ENCODE measurements around the gene VSTM2B. TPM values are rescaled to one million over a fixed set of nuclear protein-coding genes. Genes with fewer than 3 reads are reported as not detected.

The VSTM2B gene
- total and polyA plus RNA-seq, 10 donors: not detected

- TF ChIP-seq POLR2A (IDR thresholded peaks at IDR 0.05) (no peak), POLR2AphosphoS5 (IDR thresholded peaks at IDR 0.05) (no peak), CTCF (IDR thresholded peaks at IDR 0.05 in 8 of 11, conservative IDR thresholded peaks at IDR 0.05 in 3 of 11) (peak in 4 of 11 experiments; percentile 12 to 43 (median 24))
- Histone ChIP-seq H3K27me3 (replicated peaks in 1 of 7) (peaks cover 0 to 35% (median 0%) of the 10 kb centered on the region in 7 donors), H3K4me1 (no peaks in the 10 kb centered on the region), H3K4me3 (no peak overlapping the region), H3K27ac (no peak overlapping the region), H3K36me3 (no peaks in the 10 kb centered on the region), H3K9me3 (peaks cover 0 to 31% (median 21%) of the 10 kb centered on the region in 8 donors)
- WGBS, 5 donors: 58 to 62% (median 61%) methylated on average over 30 to 34 of the region's 34 CpGs
- intact Hi-C loops (cut with DNase I; ENCODE audit: low total_unique reads): no loop called here
- no peak for DNase-seq
Measured at GRCh38 chr19:29478578-29479565, 46.9 kb upstream of the VSTM2B start.

GRCh38 chr19:29479941-29480340 is 45.9 kb upstream of the VSTM2B start:
- Histone ChIP-seq H3K27ac (no peak overlapping the region), H3K36me3 (no peaks in the 10 kb centered on the region), H3K9me3 (peaks cover 0 to 31% (median 21%) of the 10 kb centered on the region in 8 donors), H3K4me1 (no peaks in the 10 kb centered on the region), H3K4me3 (no peak overlapping the region), H3K27me3 (replicated peaks in 1 of 7) (peaks cover 0 to 46% (median 0%) of the 10 kb centered on the region in 7 donors)
- intact Hi-C loops (cut with DNase I; ENCODE audit: low total_unique reads): no loop called here
- DNase-seq: no peak
- 71 to 93% (median 82%) methylated on average over 3 of the region's 3 CpGs for WGBS, 5 donors
- TF ChIP-seq POLR2A (IDR thresholded peaks at IDR 0.05): no peak
- no peak for TF ChIP-seq CTCF (IDR thresholded peaks at IDR 0.05 in 8 of 11, conservative IDR thresholded peaks at IDR 0.05 in 3 of 11)
- TF ChIP-seq POLR2AphosphoS5 (IDR thresholded peaks at IDR 0.05): no peak

DNA sequence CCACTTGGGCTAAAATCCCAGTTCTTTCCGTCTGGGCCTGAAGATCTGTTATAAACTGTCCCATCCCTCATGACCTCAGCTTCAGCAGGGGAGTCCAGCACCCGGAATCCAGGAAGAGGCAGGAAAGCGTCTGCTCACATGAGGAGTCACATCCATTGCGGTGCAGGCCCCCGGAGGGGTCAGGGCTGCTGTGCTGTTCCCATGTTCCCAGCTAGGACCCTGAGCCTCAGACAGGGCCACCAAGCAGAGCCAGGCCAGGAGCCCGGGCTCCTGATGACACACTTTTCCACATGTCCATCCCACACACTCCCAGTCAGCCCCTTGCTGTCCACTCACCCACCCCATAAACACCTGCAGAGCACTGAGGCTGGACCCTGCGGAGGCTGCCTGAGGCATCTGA is 45.3 kb upstream of the VSTM2B start:
- H3K27ac ChIP-seq: no peak overlapping the region
- H3K27me3 ChIP-seq (replicated peaks in 1 of 7): peaks cover 0 to 50% (median 0%) of the 10 kb centered on the region in 7 donors
- H3K4me3 ChIP-seq: no peak overlapping the region
- H3K36me3 ChIP-seq: no peaks in the 10 kb centered on the region
- intact Hi-C loops (cut with DNase I; ENCODE audit: low total_unique reads): no loop called here
- no peak for TF ChIP-seq POLR2AphosphoS5 (IDR thresholded peaks at IDR 0.05)
- TF ChIP-seq POLR2A (IDR thresholded peaks at IDR 0.05): no peak
- peak; percentile 32 for DNase-seq
- H3K9me3 ChIP-seq: peaks cover 0 to 31% (median 21%) of the 10 kb centered on the region in 8 donors
- no peaks in the 10 kb centered on the region for H3K4me1 ChIP-seq
- 72 to 94% (median 78%) methylated on average over 6 to 7 of the region's 7 CpGs for WGBS, 5 donors

GRCh38 chr19:29482855-29483640 is 42.7 kb upstream of the VSTM2B start:
- 67 to 75% (median 70%) methylated on average over 6 to 7 of the region's 7 CpGs for WGBS, 5 donors
- no peak for DNase-seq
- H3K4me3 ChIP-seq: no peak overlapping the region
- intact Hi-C loops (cut with DNase I; ENCODE audit: low total_unique reads): no loop called here
- H3K9me3 ChIP-seq: peaks cover 0 to 31% (median 21%) of the 10 kb centered on the region in 8 donors
- peaks cover 0 to 35% (median 0%) of the 10 kb centered on the region in 7 donors for H3K27me3 ChIP-seq (replicated peaks in 1 of 7)
- no peak for TF ChIP-seq CTCF (IDR thresholded peaks at IDR 0.05 in 8 of 11, conservative IDR thresholded peaks at IDR 0.05 in 3 of 11)
- TF ChIP-seq POLR2AphosphoS5 (IDR thresholded peaks at IDR 0.05): no peak
- no peak for TF ChIP-seq POLR2A (IDR thresholded peaks at IDR 0.05)
- no peaks in the 10 kb centered on the region for H3K4me1 ChIP-seq
- no peak overlapping the region for H3K27ac ChIP-seq
- H3K36me3 ChIP-seq: no peaks in the 10 kb centered on the region

All from spleen (tissue), 11 donors.